GM12878 (cell line): ENCODE data around the gene OR10J5. TPM values are rescaled to one million over a fixed set of nuclear protein-coding genes. Genes with fewer than 3 reads are reported as not detected.

ENCODE experiments used
- ATAC-seq: fragments of 200-7000 bp; cut with Tn5 transposase; 3 replicates; pipeline ENCODE4 v1.9.1; 2020; ENCODE audit warnings: mild to moderate bottlenecking, moderate library complexity
- BruUV-seq: library from RNA; stranded (reverse); fragments of 400-500 nt; replicated peaks from 2 replicates; lab custom pipeline; 2021; lab: Mats Ljungman, UMichigan
- CTCF ChIA-PET: fragments of 300-600 bp; sonication (Branson Sonifier 250); formaldehyde crosslinking; extraction: SDS; loops from one replicate; lab custom pipeline; 2021; ENCODE audit warnings: inconsistent platforms; lab: Yijun Ruan, JAX
- POLR2A ChIA-PET: fragments of 350-600 bp; formaldehyde crosslinking; extraction: SDS; loops from one replicate; lab custom pipeline; 2021; ENCODE audit warnings: inconsistent platforms; lab: Charles Lee
- RAD21 ChIA-PET: fragments of 300-600 bp; sonication (Branson Sonifier 250); formaldehyde crosslinking; loops from one replicate; lab custom pipeline; 2023; ENCODE audit warnings: antibody characterized with exemption; ENCODE audit not compliant: unreplicated experiment; lab: Charles Lee
- SMC1A ChIA-PET: fragments of 300-600 bp; sonication (Branson Sonifier 250); formaldehyde crosslinking; loops from one replicate; lab custom pipeline; 2023; ENCODE audit not compliant: unreplicated experiment, uncharacterized antibody; lab: Charles Lee
- DNase-seq: peaks from one replicate; pipeline ENCODE4 v3.0.0-alpha.2; 2011; ENCODE audit warnings: low read depth, low spot score
- FAIRE-seq: peaks from 3 replicates; lab custom pipeline; 2011; peaks lifted over from hg19 to GRCh38; lab: Jason Lieb, UNC
- H2AFZ ChIP-seq: 2 replicates; pipeline ENCODE4 v1.6.0; 2011; ENCODE audit warnings: low read depth, low read length, control low read depth; ENCODE audit not compliant: control insufficient read depth
- H3K27ac ChIP-seq: 2 replicates; pipeline ENCODE4 v1.5.1; 2011; ENCODE audit warnings: control low read depth; ENCODE audit not compliant: control insufficient read depth, insufficient read depth
- H3K27me3 ChIP-seq, 2 experiments: replicated peaks in 1 of 2; 2 replicates each; pipeline versions ENCODE4 v1.6.0 to v1.6.1; 2011; ENCODE audit warnings: low read length in 1 of 2; ENCODE audit not compliant: control insufficient read depth in 2 of 2, insufficient read depth in 2 of 2
- H3K36me3 ChIP-seq, 2 experiments: 2 replicates each; pipeline ENCODE4 v1.5.1; 2011; ENCODE audit warnings: low read length in 1 of 2; ENCODE audit not compliant: control insufficient read depth in 2 of 2, insufficient read depth in 2 of 2
- H3K4me1 ChIP-seq: 2 replicates; pipeline ENCODE4 v1.6.1; 2011; ENCODE audit warnings: mild to moderate bottlenecking, low read length, moderate library complexity, mixed read lengths; ENCODE audit not compliant: control insufficient read depth, insufficient read depth
- H3K4me2 ChIP-seq: 2 replicates; pipeline ENCODE4 v1.6.0; 2011; ENCODE audit warnings: control low read depth; ENCODE audit not compliant: control insufficient read depth, insufficient read depth
- H3K4me3 ChIP-seq: fragments of 200-600 bp; sonication (generic); 2 replicates; pipeline ENCODE4 v1.5.1; 2016
- H3K79me2 ChIP-seq: 2 replicates; pipeline ENCODE4 v1.6.0; 2011; ENCODE audit warnings: low read length; ENCODE audit not compliant: control insufficient read depth, insufficient read depth
- H3K9ac ChIP-seq: 2 replicates; pipeline ENCODE4 v1.8.0; 2011; ENCODE audit warnings: low read length, control low read depth, mixed read lengths; ENCODE audit not compliant: control insufficient read depth, insufficient read depth
- H3K9me3 ChIP-seq: replicated peaks from 3 replicates; pipeline ENCODE4 v1.5.1; 2011; ENCODE audit warnings: mild to moderate bottlenecking, low read length; ENCODE audit not compliant: control insufficient read depth, insufficient read depth
- H4K20me1 ChIP-seq: 2 replicates; pipeline ENCODE4 v1.6.0; 2011; ENCODE audit not compliant: control insufficient read depth, insufficient read depth
- JUND ChIP-seq: IDR thresholded peaks from 2 replicates; pipeline ENCODE4 v1.6.1; 2012; ENCODE audit warnings: low read depth, mild to moderate bottlenecking, low read length, improper control_type of control experiment, moderate library complexity
- NFYB ChIP-seq: IDR thresholded peaks from 2 replicates; pipeline ENCODE4 v1.6.1; 2011; ENCODE audit warnings: low read depth, mild to moderate bottlenecking, low read length, improper control_type of control experiment, moderate library complexity; ENCODE audit not compliant: insufficient read depth
- SMC3 ChIP-seq: IDR thresholded peaks from 2 replicates; pipeline ENCODE4 v1.6.1; 2011; ENCODE audit warnings: low read length, improper control_type of control experiment, borderline replicate concordance
- WGBS: methylation state at CpG from one replicate; pipeline ENCODE4 v1.1.6; 2016; ENCODE audit warnings: low lambda C conversion rate; ENCODE audit not compliant: insufficient replicate concordance, insufficient coverage; ENCODE audit errors: missing lambda C conversion rate; 5-methylcytosine and 5-hydroxymethylcytosine counted together
- in situ Hi-C: fragments of 300-500 bp; cut with MboI; formaldehyde crosslinking; loops from 9 replicates; pipeline ENCODE4 v1.14.3; 2018; ENCODE audit warnings: mixed read lengths
- intact Hi-C: fragments of 100-400 bp; cut with micrococcal nuclease; formaldehyde crosslinking; loops from one replicate; pipeline ENCODE4 v1.14.2; 2022; ENCODE audit not compliant: unreplicated experiment
- polyA plus RNA-seq, 11 experiments: library from polyadenylated mRNA; depleted of rRNA in 4 of 11; unstranded in 6 of 11; stranded (reverse) in 5 of 11; fragments of >200 nt; fragmentation: Nextera tagmentation in 4 of 11; fragmentation: Illumina TruSeq in 1 of 11; extraction: Ambion mirVana in 4 of 11; extraction: Trizol in 1 of 11; gene quantifications; 1 replicate in 1 of 11; 2 replicates in 10 of 11; pipeline versions ENCODE4 v1.2.1 to v1.2.3, GENCODE V29; 2011 to 2016; ENCODE audit warnings: inconsistent platforms in 2 of 11, missing spikeins in 2 of 11, low read depth in 1 of 11
- total RNA-seq, 4 experiments: library from RNA; depleted of rRNA in 3 of 4; stranded (reverse); fragments of >200 nt in 3 of 4; fragmentation: Illumina TruSeq in 1 of 4; extraction: Trizol in 1 of 4; gene quantifications; 2 replicates each; pipeline versions ENCODE4 v1.2.1 to v1.2.3, GENCODE V29; 2013 to 2021

OR10J5 gene
- total and polyA plus RNA-seq, 10 of the 15 experiments (the other 5 are each of a cell fraction or from before 2014, with no cell fraction given), result not detected

GRCh38 chr1:159562680-159563079 is 26.9 kb upstream of the OR10J5 start:
- 0% methylated on average over 1 of the region's 1 CpG for WGBS
- Histone ChIP-seq H3K4me3 (no peak overlapping the region), H2AFZ (no peak overlapping the region), H3K36me3 (no peaks in the 10 kb centered on the region), H3K9ac (no peak overlapping the region), H3K9me3 (no peaks in the 10 kb centered on the region), H3K27me3 (no peaks in the 10 kb centered on the region), H3K4me1 (no peaks in the 10 kb centered on the region), H4K20me1 (no peaks in the 10 kb centered on the region), H3K4me2 (no peak overlapping the region), H3K79me2 (no peaks in the 10 kb centered on the region), H3K27ac (no peak overlapping the region)
- ChIA-PET CTCF (no interaction called here), RAD21 (no interaction called here), SMC1A (no interaction called here), POLR2A (no interaction called here)
- in situ Hi-C loops (no loop called here), intact Hi-C loops (no loop called here)
- no TSS peak for BruUV-seq
- ATAC-seq (no peak), DNase-seq (no peak), FAIRE-seq (no peak)
- no peak for TF ChIP-seq JUND
- TF ChIP-seq SMC3, result no peak

- no peak for FAIRE-seq
- Histone ChIP-seq H3K27me3 (no peaks in the 10 kb centered on the region), H3K9me3 (no peaks in the 10 kb centered on the region), H3K27ac (no peak overlapping the region), H3K36me3 (no peaks in the 10 kb centered on the region), H3K4me3 (no peak overlapping the region), H3K9ac (no peak overlapping the region), H3K79me2 (no peaks in the 10 kb centered on the region), H3K4me1 (no peaks in the 10 kb centered on the region), H4K20me1 (no peaks in the 10 kb centered on the region), H2AFZ (no peak overlapping the region), H3K4me2 (no peak overlapping the region)
- ChIA-PET RAD21 (no interaction called here), SMC1A (no interaction called here), POLR2A (no interaction called here), CTCF (no interaction called here)
- BruUV-seq, result no TSS peak
- intact Hi-C loops, result no loop called here
- no peak for TF ChIP-seq NFYB
- DNase-seq, result no peak
- in situ Hi-C loops, result no loop called here
- no peak for ATAC-seq
These were observed 25.7 kb upstream of the OR10J5 start for GRCh38 chr1:159561497-159561896.
